ENCODE results near the gene ETV6.

DNA sequence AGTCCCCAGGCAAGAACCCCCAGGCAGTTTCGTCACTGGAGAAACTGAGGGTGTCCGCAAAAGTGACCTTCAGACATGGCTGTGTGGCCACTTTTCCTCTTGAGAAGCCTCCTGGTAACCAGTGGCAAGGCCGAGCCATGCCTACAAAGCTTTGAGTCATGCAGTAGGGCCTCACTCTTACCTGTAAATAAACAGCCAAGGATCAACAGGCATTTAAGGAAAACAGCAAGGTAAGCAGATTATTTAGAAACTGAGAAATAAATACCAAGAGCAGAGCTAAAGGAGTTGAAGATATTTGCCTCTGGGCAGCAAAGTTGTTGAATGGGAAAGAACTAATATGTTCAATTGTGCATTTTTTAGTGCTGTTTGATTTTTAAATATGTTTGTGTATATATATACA is 280.2 kb downstream of the ETV6 start:
- TF ChIP-seq, protein P1, sequence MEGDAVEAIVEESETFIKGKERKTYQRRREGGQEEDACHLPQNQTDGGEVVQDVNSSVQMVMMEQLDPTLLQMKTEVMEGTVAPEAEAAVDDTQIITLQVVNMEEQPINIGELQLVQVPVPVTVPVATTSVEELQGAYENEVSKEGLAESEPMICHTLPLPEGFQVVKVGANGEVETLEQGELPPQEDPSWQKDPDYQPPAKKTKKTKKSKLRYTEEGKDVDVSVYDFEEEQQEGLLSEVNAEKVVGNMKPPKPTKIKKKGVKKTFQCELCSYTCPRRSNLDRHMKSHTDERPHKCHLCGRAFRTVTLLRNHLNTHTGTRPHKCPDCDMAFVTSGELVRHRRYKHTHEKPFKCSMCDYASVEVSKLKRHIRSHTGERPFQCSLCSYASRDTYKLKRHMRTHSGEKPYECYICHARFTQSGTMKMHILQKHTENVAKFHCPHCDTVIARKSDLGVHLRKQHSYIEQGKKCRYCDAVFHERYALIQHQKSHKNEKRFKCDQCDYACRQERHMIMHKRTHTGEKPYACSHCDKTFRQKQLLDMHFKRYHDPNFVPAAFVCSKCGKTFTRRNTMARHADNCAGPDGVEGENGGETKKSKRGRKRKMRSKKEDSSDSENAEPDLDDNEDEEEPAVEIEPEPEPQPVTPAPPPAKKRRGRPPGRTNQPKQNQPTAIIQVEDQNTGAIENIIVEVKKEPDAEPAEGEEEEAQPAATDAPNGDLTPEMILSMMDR (IDR thresholded peaks at IDR 0.05) = no peak
- TF ChIP-seq POLR2AphosphoS5 (IDR thresholded peaks at IDR 0.05; ENCODE audit: low read depth, low read length) (no peak), SIN3A (IDR thresholded peaks at IDR 0.05; ENCODE audit: borderline replicate concordance, insufficient read depth, low read depth, low read length) (no peak), TCF7L2 (IDR thresholded peaks at IDR 0.05; ENCODE audit: low read depth, low read length) (no peak)
- TF ChIP-seq, protein P2, sequence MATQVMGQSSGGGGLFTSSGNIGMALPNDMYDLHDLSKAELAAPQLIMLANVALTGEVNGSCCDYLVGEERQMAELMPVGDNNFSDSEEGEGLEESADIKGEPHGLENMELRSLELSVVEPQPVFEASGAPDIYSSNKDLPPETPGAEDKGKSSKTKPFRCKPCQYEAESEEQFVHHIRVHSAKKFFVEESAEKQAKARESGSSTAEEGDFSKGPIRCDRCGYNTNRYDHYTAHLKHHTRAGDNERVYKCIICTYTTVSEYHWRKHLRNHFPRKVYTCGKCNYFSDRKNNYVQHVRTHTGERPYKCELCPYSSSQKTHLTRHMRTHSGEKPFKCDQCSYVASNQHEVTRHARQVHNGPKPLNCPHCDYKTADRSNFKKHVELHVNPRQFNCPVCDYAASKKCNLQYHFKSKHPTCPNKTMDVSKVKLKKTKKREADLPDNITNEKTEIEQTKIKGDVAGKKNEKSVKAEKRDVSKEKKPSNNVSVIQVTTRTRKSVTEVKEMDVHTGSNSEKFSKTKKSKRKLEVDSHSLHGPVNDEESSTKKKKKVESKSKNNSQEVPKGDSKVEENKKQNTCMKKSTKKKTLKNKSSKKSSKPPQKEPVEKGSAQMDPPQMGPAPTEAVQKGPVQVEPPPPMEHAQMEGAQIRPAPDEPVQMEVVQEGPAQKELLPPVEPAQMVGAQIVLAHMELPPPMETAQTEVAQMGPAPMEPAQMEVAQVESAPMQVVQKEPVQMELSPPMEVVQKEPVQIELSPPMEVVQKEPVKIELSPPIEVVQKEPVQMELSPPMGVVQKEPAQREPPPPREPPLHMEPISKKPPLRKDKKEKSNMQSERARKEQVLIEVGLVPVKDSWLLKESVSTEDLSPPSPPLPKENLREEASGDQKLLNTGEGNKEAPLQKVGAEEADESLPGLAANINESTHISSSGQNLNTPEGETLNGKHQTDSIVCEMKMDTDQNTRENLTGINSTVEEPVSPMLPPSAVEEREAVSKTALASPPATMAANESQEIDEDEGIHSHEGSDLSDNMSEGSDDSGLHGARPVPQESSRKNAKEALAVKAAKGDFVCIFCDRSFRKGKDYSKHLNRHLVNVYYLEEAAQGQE (IDR thresholded peaks at IDR 0.05; ENCODE audit: insufficient read depth in 1 of 2, low read depth in 2 of 2, low read length in 1 of 2) = no peak

All from Panc1 (cell line).